Measurements from ENCODE around the gene AANAT.

The AANAT gene

GRCh38 chr17:76426853-76427252 lies 40.5 kb upstream of the AANAT start:
- no peak for TF ChIP-seq CTCF (IDR thresholded peaks at IDR 0.05; ENCODE audit: low read length, missing control alignments)
- no peak for DNase-seq (ENCODE audit: low read depth)
- H3K4me3 ChIP-seq (replicated peaks; ENCODE audit: low read depth, low read length): no peak overlapping the region

DNA sequence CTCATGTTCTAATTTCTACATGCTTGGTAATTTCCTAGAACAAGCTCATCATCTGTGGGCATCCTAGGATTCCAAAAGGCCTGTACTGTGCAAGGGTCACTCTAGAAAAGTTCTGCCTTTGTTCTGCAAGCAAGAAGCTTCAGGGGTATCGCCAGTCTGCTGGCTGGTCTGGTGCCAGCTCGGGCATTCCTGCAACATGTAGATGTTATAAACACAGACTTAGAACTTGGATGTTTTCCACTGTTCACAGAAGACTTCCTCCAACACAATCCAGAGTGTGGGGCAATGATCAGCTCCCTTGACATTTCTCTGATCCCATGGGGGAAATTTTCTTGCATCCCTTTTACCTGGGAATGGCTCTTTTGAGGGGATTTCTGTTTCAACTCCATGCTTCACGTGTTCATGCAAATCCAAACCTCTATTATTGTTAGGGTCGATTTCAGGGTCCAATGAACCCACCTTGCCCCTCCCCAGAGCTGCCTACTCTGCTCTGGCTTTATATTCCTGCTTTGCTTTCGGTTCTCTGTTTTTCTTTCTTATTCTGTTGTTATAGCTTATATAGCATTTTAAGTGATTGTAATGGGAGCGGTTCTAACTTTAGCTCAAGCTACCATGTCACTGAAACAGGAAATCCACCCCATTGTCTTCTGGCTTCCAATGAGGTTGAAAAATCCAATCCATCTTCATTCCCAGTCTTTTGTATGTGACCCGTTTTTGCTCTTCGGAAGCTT lies 39.7 kb upstream of the AANAT start:
- H3K4me3 ChIP-seq (replicated peaks; ENCODE audit: low read depth, low read length): no peak overlapping the region
- no peak for TF ChIP-seq CTCF (IDR thresholded peaks at IDR 0.05; ENCODE audit: low read length, missing control alignments)
- DNase-seq (ENCODE audit: low read depth): peak; percentile 67

- DNase-seq (ENCODE audit: low read depth): no peak
- no peak for TF ChIP-seq CTCF (IDR thresholded peaks at IDR 0.05; ENCODE audit: low read length, missing control alignments)
- no peak overlapping the region for H3K4me3 ChIP-seq (replicated peaks; ENCODE audit: low read depth, low read length)
Observed at GRCh38 chr17:76428511-76428910, 38.9 kb upstream of the AANAT start.

- TF ChIP-seq CTCF (IDR thresholded peaks at IDR 0.05; ENCODE audit: low read length, missing control alignments): no peak
- no peak overlapping the region for H3K4me3 ChIP-seq (replicated peaks; ENCODE audit: low read depth, low read length)
- no peak for DNase-seq (ENCODE audit: low read depth)
Observed at GRCh38 chr17:76431509-76431908, 35.9 kb upstream of the AANAT start.

- no peak for DNase-seq (ENCODE audit: low read depth)
- no peak for TF ChIP-seq CTCF (IDR thresholded peaks at IDR 0.05; ENCODE audit: low read length, missing control alignments)
- no peak overlapping the region for H3K4me3 ChIP-seq (replicated peaks; ENCODE audit: low read depth, low read length)
Observed at GRCh38 chr17:76432004-76432403, 35.4 kb upstream of the AANAT start.

DNA sequence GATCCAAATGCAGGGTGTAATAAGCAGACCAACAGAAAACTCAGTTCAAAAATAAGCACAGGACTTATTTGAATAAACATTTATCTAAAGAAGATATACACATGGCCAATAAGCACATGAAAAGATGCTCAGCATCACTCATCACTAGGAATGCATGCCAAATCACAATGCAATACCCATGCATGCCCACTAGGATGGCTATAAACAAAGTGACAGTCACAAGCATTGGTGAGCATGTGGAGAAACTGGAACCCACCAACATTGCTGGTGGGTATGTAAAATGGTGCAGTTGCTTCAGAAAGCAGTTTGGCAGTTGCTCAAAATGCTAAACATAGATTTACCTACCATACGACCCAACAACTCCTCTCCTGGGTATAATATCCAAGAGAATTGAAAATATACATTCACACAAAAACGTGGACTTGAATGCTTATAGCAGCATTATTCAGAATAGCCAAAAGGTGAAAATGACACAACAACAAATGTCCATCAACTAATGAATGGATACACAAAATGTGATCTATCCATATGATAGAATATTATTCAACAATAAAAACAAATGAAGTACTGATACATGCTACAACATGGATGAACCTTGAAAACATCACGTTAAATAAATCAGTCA lies 34.6 kb upstream of the AANAT start:
- DNase-seq (ENCODE audit: low read depth): peak; percentile 32
- TF ChIP-seq CTCF (IDR thresholded peaks at IDR 0.05; ENCODE audit: low read length, missing control alignments): peak; percentile 43
- no peak overlapping the region for H3K4me3 ChIP-seq (replicated peaks; ENCODE audit: low read depth, low read length)

DNA sequence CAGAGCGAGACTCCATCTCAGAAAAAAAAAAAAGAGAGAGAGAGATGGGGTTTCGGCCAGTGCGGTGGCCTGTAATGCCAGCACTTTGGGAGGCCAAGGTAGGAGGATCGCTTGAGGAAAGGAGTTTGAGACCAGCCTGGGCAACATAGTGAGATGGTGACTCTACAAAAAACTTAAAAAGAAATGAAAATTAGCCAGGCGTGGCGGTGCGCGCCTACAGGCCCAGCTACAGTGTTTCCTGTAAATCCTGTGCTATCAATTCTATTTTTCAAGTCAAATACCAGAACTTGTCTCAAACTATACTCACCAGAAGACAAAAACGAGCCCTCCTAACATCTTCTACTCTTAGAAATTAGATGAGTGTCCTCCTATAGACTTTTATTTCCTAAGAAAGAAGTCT lies 33.7 kb upstream of the AANAT start:
- TF ChIP-seq CTCF (IDR thresholded peaks at IDR 0.05; ENCODE audit: low read length, missing control alignments): no peak
- no peak for DNase-seq (ENCODE audit: low read depth)
- H3K4me3 ChIP-seq (replicated peaks; ENCODE audit: low read depth, low read length): no peak overlapping the region

All from fibroblast of pulmonary artery (primary cell).